ENCODE results near the gene STK32C. TPM values are rescaled to one million over a fixed set of nuclear protein-coding genes. Genes with fewer than 3 reads are reported as not detected.
A peak's percentile ranks its signal among the peaks of the same experiment; 100 is the strongest.

The STK32C gene
- total RNA-seq, 1 donor from 2014 or later: 14.6 TPM

DNA sequence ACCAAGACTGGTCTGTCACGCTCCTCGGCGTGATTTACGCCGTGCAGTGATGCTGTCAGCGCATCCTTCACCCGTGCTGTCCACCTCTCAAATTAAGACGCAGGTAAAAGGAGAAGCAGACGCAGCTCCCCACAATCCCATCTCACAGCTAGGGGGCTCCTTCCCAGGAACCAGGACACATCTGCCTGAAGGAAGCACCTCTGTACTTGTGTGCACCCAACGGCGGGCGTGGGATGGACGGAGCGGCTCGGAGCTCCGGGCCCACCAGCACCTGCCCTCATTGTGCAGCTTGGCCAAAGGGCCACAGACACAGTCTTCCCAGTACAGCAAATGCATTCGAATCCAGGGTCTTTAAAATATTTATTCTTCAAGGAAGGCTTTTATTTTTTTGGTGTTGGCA lies 55.3 kb downstream of the STK32C start:
- Mint-ChIP-seq H3K4me1 (ENCODE audit: low read depth) (no peaks in the 10 kb centered on the region), H3K27me3 (ENCODE audit: insufficient read depth) (no peaks in the 10 kb centered on the region), H3K9me3 (no peaks in the 10 kb centered on the region), H3K4me3 (no peak overlapping the region), H3K27ac (no peak overlapping the region), H3K36me3 (ENCODE audit: low read depth) (no peaks in the 10 kb centered on the region)
- no peak for DNase-seq (ENCODE audit: low spot score)
- intact Hi-C loops (cut with micrococcal nuclease): no loop called here

DNA sequence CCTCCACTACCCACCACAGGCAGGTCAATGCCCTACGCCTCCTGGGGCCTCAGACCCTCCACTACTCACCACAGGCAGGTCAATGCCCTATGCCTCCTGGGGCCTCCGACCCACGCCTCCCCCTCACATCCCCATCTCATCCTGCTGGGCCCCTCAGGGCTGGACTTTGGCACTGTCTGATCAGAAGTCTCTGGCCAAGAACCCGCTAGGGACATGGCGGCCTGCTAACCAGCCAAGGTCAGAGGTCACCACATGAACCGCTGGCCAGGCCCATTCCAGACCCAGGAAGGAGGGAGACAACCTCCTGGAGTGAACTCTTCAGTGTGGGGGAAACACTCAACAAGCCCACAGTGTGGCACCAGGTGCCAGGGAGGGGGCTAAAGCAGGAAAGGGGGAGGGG lies 55.8 kb downstream of the STK32C start:
- Mint-ChIP-seq H3K9me3 (no peaks in the 10 kb centered on the region), H3K36me3 (ENCODE audit: low read depth) (no peaks in the 10 kb centered on the region), H3K4me1 (ENCODE audit: low read depth) (no peaks in the 10 kb centered on the region), H3K27me3 (ENCODE audit: insufficient read depth) (no peaks in the 10 kb centered on the region), H3K4me3 (no peak overlapping the region), H3K27ac (no peak overlapping the region)
- intact Hi-C loops (cut with micrococcal nuclease): no loop called here
- DNase-seq (ENCODE audit: low spot score): no peak

DNA sequence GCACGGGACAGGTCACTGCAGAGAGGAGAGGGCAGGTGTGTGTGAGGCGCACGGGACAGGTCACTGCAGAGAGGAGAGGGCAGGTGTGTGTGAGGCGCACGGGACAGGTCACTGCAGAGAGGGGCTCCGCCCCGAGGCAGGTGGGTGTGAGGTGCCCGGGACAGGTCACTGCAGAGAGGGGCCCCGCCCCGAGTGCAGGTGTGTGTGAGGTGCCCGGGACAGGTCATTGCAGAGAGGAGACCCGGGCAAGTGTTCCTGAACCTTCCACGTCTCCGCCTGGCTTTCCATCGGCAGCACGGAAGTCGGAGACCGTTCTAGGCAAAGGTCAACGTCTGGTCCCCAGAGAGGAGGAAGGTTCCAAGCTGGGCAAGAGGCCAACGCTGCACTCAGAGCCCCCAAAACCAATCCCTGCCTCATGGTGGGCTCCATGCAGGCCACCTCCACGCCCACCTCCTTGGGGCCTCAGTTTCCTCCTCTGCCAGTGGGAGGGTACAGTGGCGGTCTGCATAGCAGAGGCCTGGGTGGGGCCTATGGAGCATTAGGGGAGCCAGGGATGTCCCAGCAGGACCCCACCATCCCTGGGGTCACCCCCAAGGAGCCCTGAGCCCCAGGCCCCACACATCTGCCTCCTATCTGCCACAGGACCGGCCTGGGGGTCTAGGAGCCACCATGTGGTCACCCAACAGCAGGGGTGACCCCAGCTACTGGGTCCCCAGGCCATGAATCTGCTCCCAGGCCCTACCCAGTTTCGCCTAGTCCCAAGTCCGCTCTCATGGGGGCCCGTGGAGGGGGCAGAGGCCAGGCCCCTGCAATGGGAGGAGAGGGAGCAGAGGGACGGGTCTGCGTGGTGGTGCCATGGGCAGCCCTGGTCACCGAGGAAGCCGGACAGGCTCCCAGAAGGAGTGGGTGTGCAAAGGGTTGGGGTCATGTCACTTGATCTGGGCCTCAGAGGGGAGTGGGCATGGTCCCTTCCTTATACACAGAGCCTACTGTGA lies 57.0 kb downstream of the STK32C start:
- no peaks in the 10 kb centered on the region for H3K4me1 Mint-ChIP-seq (ENCODE audit: low read depth)
- no peaks in the 10 kb centered on the region for H3K27me3 Mint-ChIP-seq (ENCODE audit: insufficient read depth)
- no peak overlapping the region for H3K4me3 Mint-ChIP-seq
- no peak overlapping the region for H3K27ac Mint-ChIP-seq
- no peaks in the 10 kb centered on the region for H3K9me3 Mint-ChIP-seq
- no peaks in the 10 kb centered on the region for H3K36me3 Mint-ChIP-seq (ENCODE audit: low read depth)
- DNase-seq (ENCODE audit: low spot score): no peak
- intact Hi-C loops (cut with micrococcal nuclease): no loop called here

DNA sequence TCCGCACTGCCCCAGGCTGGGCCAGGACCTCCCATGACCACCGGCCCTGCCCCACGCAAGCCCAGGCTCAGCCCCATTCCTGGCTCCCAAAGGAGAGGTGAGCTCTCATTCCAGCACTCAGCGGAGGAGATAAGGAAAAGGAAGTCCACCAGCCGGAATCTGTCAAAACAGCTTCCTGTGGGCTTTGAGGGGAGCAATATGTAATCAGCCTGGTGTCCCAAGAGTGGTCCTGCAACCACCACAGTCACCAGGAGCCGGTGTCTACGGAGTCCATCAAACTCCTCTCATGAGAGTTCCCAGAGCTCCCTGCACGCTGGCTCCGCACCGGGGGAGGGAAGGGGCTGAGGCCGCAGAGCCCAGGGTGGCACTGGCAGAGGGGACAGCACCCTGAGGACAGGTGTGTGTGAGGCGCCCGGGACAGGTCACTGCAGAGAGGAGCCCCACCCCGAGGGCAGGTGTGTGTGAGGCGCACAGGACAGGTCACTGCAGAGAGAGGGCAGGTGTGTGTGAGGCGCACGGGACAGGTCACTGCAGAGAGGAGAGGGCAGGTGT lies 57.9 kb downstream of the STK32C start:
- no peak for DNase-seq (ENCODE audit: low spot score)
- H3K4me3 Mint-ChIP-seq: no peak overlapping the region

DNA sequence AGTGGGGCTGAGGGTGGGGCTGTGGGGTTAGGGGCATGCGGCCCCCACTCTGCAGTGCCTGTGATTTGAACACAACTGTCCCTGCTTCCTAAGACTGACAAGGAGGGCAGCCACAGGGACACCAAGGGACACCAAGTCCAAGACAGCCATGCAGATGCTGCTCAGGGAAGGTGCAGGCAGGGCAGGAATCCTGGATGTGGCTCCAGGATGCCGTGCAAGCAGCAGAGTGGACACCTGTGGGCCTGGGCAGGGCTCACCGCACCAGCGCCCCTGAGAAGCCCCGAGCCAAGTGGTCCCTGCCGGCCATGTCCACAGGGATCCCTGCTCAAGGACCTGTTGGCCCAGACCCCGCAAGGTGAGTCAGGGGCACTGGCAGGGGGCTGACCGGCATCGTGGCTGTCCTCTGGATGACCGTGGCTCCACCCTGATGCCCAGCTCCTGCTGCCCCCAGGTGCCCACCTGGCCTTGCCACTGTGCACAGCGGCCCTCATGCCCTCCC lies 58.5 kb downstream of the STK32C start:
- H3K9me3 Mint-ChIP-seq: no peaks in the 10 kb centered on the region
- H3K4me1 Mint-ChIP-seq (ENCODE audit: low read depth): no peaks in the 10 kb centered on the region
- intact Hi-C loops (cut with micrococcal nuclease): no loop called here
- H3K4me3 Mint-ChIP-seq: no peak overlapping the region
- no peaks in the 10 kb centered on the region for H3K27me3 Mint-ChIP-seq (ENCODE audit: insufficient read depth)
- no peaks in the 10 kb centered on the region for H3K36me3 Mint-ChIP-seq (ENCODE audit: low read depth)
- no peak for DNase-seq (ENCODE audit: low spot score)
- no peak overlapping the region for H3K27ac Mint-ChIP-seq

More for the DNA sequence above, 57.9 kb downstream of the STK32C start:
- H3K27ac Mint-ChIP-seq: no peak overlapping the region
- H3K4me1 Mint-ChIP-seq (ENCODE audit: low read depth): no peaks in the 10 kb centered on the region
- no peaks in the 10 kb centered on the region for H3K36me3 Mint-ChIP-seq (ENCODE audit: low read depth)
- intact Hi-C loops (cut with micrococcal nuclease): no loop called here
- H3K27me3 Mint-ChIP-seq (ENCODE audit: insufficient read depth): no peaks in the 10 kb centered on the region
- no peaks in the 10 kb centered on the region for H3K9me3 Mint-ChIP-seq

DNA sequence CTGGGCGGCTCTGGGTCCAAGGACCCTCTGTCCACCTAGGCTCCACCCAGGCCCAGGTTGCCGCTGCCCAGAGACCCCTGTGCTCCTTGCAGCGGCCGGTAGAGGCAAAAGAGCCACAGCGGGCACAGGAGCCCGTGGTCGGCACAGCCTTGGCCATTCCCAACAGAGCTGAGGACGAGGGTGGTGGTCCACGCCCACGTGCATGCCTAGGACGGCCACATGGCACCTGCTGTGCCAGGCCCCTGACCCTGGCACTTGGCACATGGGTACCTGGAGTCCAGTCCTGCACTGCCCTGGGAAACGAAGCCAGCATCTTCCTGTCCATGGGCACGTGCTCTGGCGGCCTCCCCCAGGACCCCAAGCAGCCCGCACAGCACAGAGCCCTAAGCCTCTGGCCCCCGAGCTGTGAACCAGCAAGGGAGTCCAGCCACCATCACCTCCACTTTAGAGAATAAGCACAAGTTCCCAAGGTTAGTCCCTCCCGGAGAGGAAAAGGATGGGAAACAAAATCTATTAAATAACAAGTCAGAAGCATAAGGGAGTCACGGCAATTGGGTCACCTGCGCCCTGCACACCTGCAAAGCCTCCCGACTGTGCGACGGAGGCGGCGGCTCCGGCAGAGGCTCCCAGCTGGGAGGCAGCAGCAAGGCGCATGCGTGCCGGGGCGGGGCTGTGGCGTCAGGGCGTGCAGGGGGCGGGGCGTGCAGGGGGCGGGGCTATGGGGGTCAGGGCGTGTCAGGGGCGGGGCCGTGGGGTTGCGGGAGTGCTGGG lies 59.1 kb downstream of the STK32C start:
- no peak overlapping the region for H3K27ac Mint-ChIP-seq

DNA sequence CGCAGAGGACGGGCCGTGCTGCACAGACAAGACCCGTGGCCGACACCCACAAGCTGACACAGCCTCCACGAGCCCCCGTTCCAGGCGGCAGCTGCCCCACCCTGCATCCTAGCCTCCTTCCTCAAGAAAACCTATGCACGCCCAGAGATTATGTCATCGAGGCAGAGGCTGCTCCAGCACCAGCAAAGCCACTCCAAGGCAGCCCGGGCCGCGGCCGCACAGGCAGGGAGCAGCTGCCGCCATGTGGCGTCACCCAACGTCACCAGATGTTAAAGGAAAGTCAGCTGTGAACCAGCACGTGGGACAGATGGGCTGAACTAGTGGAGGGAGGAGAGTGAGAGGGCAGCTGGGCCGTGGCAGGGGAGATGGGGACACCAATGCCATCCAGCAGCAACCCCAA lies 59.8 kb downstream of the STK32C start:
- no peaks in the 10 kb centered on the region for H3K36me3 Mint-ChIP-seq (ENCODE audit: low read depth)
- H3K4me3 Mint-ChIP-seq: no peak overlapping the region
- no peaks in the 10 kb centered on the region for H3K9me3 Mint-ChIP-seq
- no peak for DNase-seq (ENCODE audit: low spot score)
- H3K4me1 Mint-ChIP-seq (ENCODE audit: low read depth): no peaks in the 10 kb centered on the region
- no peak overlapping the region for H3K27ac Mint-ChIP-seq
- H3K27me3 Mint-ChIP-seq (ENCODE audit: insufficient read depth): no peaks in the 10 kb centered on the region
- intact Hi-C loops (cut with micrococcal nuclease): no loop called here

More for the DNA sequence above, 59.1 kb downstream of the STK32C start:
- Mint-ChIP-seq H3K4me3 (no peak overlapping the region), H3K4me1 (ENCODE audit: low read depth) (no peaks in the 10 kb centered on the region), H3K36me3 (ENCODE audit: low read depth) (no peaks in the 10 kb centered on the region), H3K9me3 (no peaks in the 10 kb centered on the region), H3K27me3 (ENCODE audit: insufficient read depth) (no peaks in the 10 kb centered on the region)
- peak; percentile 16 for DNase-seq (ENCODE audit: low spot score)
- intact Hi-C loops (cut with micrococcal nuclease): no loop called here

DNA sequence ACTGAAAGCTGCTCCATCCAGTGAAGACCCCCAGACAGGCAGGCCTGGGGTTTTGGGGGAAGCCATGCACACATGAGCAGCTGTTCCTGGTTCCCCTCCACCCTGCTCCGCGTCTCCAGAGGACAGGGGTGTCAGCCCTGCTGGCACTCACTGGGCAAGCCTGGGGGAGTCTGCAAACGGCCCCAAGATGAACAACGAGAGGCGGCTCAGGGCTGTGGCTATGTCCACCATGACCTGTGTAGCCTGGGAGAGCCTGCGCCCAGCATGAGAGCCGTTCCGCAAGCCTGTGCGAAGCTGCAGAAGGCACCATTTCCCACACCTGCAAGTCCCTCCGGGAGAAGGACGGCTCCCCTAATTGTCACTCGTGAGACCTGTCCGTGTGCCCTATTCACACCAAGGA lies 61.5 kb downstream of the STK32C start:
- no peak for DNase-seq (ENCODE audit: low spot score)
- Mint-ChIP-seq H3K4me1 (ENCODE audit: low read depth) (no peaks in the 10 kb centered on the region), H3K4me3 (no peak overlapping the region), H3K9me3 (no peaks in the 10 kb centered on the region), H3K27ac (no peak overlapping the region), H3K27me3 (ENCODE audit: insufficient read depth) (no peaks in the 10 kb centered on the region), H3K36me3 (ENCODE audit: low read depth) (no peaks in the 10 kb centered on the region)
- intact Hi-C loops (cut with micrococcal nuclease): no loop called here

DNA sequence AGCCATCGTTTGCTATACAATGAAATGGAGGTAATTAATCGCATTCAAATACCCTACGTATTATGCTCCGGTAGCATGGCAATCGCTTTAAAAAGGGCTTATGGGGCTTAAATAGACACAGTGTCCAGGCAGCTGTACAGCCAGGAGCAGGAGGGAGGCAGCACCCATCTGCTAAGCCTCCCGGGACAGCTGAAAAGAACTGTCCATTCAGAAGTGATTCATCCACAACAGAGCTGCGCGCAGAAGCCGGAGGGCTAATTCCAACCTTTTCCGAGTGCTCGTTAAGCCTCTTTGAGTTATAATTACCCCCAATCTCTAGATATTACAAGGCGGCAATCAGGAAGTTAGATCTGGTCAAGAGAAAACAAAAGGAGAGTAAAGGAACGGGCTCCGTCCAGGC lies 62.7 kb downstream of the STK32C start:
- Mint-ChIP-seq H3K27me3 (ENCODE audit: insufficient read depth) (no peaks in the 10 kb centered on the region), H3K36me3 (ENCODE audit: low read depth) (no peaks in the 10 kb centered on the region), H3K27ac (no peak overlapping the region), H3K4me3 (no peak overlapping the region), H3K4me1 (ENCODE audit: low read depth) (no peaks in the 10 kb centered on the region), H3K9me3 (no peaks in the 10 kb centered on the region)
- no peak for DNase-seq (ENCODE audit: low spot score)
- intact Hi-C loops (cut with micrococcal nuclease): no loop called here

DNA sequence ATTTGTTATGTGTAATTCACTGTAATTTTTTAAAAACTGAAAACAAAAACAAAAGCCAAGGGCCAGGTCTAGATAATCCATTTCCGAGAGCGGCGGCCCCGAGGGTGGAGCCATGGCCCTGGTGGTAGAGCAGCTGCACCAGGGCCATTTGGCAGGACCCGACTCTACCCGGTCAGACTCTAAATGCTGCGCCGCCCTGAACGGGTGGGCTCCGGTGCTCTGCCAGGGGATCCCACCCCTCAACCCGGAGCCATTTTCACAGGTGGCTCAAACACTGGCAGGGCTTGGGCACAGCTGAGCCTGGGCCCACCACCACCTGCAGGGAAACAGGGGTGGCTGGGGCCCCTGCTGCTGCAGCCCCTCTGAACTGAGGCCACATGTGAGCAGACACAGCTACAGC lies 64.1 kb downstream of the STK32C start:
- no peaks in the 10 kb centered on the region for H3K4me1 Mint-ChIP-seq (ENCODE audit: low read depth)
- no peaks in the 10 kb centered on the region for H3K9me3 Mint-ChIP-seq
- H3K27me3 Mint-ChIP-seq (ENCODE audit: insufficient read depth): no peaks in the 10 kb centered on the region
- no peak overlapping the region for H3K27ac Mint-ChIP-seq
- no peak for DNase-seq (ENCODE audit: low spot score)
- no peak overlapping the region for H3K4me3 Mint-ChIP-seq
- intact Hi-C loops (cut with micrococcal nuclease): no loop called here
- H3K36me3 Mint-ChIP-seq (ENCODE audit: low read depth): no peaks in the 10 kb centered on the region

DNA sequence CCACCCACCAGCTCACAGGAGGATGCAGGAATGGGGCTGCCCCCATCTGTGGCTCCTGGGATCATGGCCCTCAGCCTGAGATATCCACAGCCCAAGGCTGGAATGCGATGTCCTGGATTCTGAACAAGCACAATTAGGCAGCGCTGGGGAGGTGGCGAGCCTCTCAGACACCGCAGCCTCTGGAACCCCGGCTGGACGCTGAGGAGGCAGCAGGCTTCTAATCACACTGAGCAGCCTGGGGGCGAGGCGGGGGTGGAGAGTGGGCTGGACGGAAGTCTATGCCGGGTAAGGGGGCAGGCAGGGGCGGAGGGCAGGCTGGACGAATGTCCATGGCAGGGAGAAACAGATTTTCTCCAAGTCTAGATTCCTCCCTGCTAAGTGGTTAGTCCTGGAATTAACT lies 64.6 kb downstream of the STK32C start:
- H3K27ac Mint-ChIP-seq: no peak overlapping the region
- no peaks in the 10 kb centered on the region for H3K36me3 Mint-ChIP-seq (ENCODE audit: low read depth)
- no peaks in the 10 kb centered on the region for H3K9me3 Mint-ChIP-seq
- H3K27me3 Mint-ChIP-seq (ENCODE audit: insufficient read depth): no peaks in the 10 kb centered on the region
- no peak overlapping the region for H3K4me3 Mint-ChIP-seq
- H3K4me1 Mint-ChIP-seq (ENCODE audit: low read depth): no peaks in the 10 kb centered on the region
- intact Hi-C loops (cut with micrococcal nuclease): no loop called here
- no peak for DNase-seq (ENCODE audit: low spot score)

DNA sequence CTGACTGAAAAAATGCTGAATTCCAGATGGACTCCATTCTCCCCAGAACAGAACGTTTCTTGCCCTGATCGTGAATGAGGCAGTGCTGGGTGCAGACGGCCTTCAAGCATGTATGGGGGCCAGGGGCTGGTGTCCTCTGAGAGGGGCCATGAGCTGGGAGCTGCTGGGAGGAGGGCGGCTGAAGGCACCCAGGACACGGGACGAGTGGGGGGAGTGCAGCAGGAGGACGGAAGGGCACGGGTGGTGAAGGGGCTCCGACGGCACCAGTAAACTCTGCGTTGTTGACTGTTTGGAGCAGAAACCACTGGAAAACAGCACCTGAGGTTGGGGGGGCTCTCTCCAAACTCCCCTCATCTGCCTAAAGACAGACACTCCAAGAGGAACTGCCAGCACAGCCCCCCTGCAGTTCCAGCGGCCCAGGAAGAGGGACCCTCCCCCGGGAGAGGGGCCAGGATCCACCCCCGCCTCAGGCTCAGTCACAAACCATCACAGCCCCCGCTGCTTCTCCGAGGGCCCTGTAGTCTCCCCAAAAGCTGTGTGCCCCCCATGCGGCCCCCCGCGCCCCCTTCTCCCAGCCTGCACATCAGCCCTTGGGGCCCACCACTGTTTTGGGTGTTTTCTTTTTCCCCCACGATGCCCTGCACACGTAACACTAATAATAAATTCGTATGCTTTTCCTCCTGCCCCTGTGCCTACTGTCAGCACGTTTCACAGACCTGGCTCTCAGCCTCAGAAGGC lies 65.5 kb downstream of the STK32C start:
- no peak overlapping the region for H3K4me3 Mint-ChIP-seq
- no peaks in the 10 kb centered on the region for H3K36me3 Mint-ChIP-seq (ENCODE audit: low read depth)
- H3K9me3 Mint-ChIP-seq: no peaks in the 10 kb centered on the region
- no peak overlapping the region for H3K27ac Mint-ChIP-seq
- intact Hi-C loops (cut with micrococcal nuclease): no loop called here
- H3K27me3 Mint-ChIP-seq (ENCODE audit: insufficient read depth): no peaks in the 10 kb centered on the region
- H3K4me1 Mint-ChIP-seq (ENCODE audit: low read depth): no peaks in the 10 kb centered on the region
- DNase-seq (ENCODE audit: low spot score): no peak

All from activated T-helper 1 cell treated with anti-CD3 and anti-CD28 coated beads, Interleukin-12 subunit alpha, Interleukin-12 subunit beta, Interleukin-2, Interleukin-4 antibody, amounts not matched to agents 30 ng/mL and 10 ng/mL and 1 ng/mL, durations not matched to agents 14 hours and 24 hours and 36 hours (primary cell).